GM10847 (cell line): ENCODE data around the gene HCFC1R1.

ENCODE experiments used
- POLR2A ChIP-seq: IDR thresholded peaks from 2 replicates; pipeline ENCODE4 v1.6.1; 2011; ENCODE audit not compliant: insufficient read length; ENCODE audit errors: extremely low read depth

The HCFC1R1 gene

GRCh38 chr16:3042376-3042775, 18.6 kb upstream of the HCFC1R1 start:
- no peak for TF ChIP-seq POLR2A

GRCh38 chr16:3038896-3039295, 15.2 kb upstream of the HCFC1R1 start:
- TF ChIP-seq POLR2A, result no peak

GRCh38 chr16:3038256-3038655, 14.5 kb upstream of the HCFC1R1 start:
- TF ChIP-seq POLR2A, result no peak

- no peak for TF ChIP-seq POLR2A
These were observed 13.1 kb upstream of the HCFC1R1 start, which contains the start of gene BICDL2 for GRCh38 chr16:3036726-3037315. TSS of gene BICDL2 (minus strand) at chr16:3036944. CDS start at chr16:3035496, 1,448 bp downstream.

- TF ChIP-seq POLR2A, result no peak
These were observed 12.4 kb upstream of the HCFC1R1 start for GRCh38 chr16:3035972-3036725.

- no peak for TF ChIP-seq POLR2A
These were observed 11.7 kb upstream of the HCFC1R1 start for GRCh38 chr16:3035289-3035971.

GRCh38 chr16:3032624-3033023, 8.9 kb upstream of the HCFC1R1 start:
- TF ChIP-seq POLR2A, result no peak

GRCh38 chr16:3030222-3031212, 6.8 kb upstream of the HCFC1R1 start:
- no peak for TF ChIP-seq POLR2A

- TF ChIP-seq POLR2A, result no peak
These were observed 5.9 kb upstream of the HCFC1R1 start for GRCh38 chr16:3029491-3030221.

- no peak for TF ChIP-seq POLR2A
These were observed 5.1 kb upstream of the HCFC1R1 start for GRCh38 chr16:3028716-3029319.

- no peak for TF ChIP-seq POLR2A
These were observed 4.4 kb upstream of the HCFC1R1 start for GRCh38 chr16:3027983-3028715.

GRCh38 chr16:3027489-3027795, 3.7 kb upstream of the HCFC1R1 start:
- no peak for TF ChIP-seq POLR2A
